Activated CD8-positive, alpha-beta memory T cell treated with anti-CD3 and anti-CD28 coated beads, Interleukin-2, amount 50 U/mL, for 48 hours (primary cell): ENCODE results near the gene CASP2.

ENCODE experiments used
- DNase-seq: peaks from one replicate; pipeline ENCODE4 v3.0.0-alpha.2; 2020

Gene CASP2

DNA sequence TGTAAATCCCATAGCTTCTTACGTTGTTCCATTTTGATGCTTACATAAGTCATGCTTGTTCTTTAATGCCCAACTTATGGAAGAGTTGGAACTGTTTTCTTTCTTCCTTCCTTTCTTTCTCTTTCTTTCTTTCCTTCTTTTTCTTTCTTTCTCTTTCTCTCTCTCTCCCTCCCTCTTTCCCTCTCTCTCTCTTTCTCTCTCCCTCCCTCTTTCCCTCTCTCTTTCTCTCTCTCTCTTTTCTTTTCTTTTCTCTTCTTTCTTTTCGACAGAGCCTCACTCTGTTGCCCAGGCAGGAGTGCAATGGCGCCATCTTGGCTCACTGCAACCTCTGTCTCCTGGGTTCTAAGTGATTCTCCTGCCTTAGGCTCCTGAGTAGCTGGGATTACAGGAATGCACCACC, 55.4 kb downstream of the CASP2 start:
- no peak for DNase-seq

DNA sequence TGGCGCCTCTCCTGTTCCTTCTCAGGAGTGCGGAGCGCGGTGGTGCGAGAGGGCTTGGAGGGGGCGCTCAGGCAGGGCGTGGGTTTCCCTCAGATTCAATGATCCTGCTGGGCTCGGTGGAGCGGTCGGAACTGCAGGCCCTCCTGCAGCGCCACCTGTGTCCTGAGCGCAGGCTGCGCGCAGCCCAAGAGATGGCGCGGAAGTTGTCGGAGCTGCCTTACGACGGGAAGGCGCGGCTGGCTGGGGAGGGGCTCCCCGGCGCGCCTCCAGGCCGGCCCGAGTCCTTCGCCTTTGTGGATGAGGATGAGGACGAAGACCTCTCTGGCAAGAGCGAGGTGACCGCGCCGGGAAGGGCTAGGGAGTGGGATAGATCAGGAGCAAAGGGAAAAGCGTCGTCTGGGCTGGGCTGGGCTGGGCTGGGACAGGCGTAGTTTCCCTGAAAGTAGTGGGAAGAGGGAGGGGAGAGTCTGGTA, 57.3 kb downstream of the CASP2 start:
- peak; percentile 84 for DNase-seq

DNA sequence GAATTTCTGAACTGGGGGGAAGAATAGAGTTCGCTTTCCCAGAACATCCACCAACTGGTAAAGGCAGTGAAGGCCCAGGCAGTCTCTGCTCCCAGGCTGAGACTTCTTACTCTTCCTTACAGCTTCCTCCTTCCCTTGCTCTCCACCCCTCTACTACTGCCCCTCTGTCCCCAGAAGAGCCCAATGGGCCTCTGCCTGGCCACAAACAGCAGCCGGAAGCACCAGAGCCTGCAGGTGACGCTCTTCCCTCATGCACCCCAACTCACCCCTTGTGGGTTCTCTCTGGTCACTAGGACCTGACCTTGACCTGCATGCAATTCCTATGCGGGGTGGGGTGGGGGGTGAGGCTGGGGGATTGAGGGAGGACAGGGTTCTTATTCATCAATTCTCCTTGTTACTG, 57.9 kb downstream of the CASP2 start:
- no peak for DNase-seq

DNA sequence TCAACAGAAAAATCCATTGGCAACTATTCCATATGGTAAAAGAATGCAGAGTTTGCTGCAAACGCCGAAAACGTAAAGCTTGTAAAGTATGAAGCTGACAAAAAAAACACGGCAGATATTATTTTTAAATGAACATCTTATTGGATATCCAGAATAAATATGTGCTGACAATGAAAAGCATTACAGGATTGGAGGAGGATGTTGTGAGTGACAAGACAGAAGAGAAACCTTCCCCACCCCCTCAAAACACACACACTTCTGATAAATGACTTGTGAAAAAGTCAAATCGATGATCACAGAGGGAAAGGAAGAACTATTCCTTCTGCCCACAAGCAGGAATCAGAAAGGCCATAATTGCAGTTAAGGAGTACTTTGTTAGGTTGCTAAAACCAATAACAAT, 59.8 kb downstream of the CASP2 start:
- no peak for DNase-seq

DNA sequence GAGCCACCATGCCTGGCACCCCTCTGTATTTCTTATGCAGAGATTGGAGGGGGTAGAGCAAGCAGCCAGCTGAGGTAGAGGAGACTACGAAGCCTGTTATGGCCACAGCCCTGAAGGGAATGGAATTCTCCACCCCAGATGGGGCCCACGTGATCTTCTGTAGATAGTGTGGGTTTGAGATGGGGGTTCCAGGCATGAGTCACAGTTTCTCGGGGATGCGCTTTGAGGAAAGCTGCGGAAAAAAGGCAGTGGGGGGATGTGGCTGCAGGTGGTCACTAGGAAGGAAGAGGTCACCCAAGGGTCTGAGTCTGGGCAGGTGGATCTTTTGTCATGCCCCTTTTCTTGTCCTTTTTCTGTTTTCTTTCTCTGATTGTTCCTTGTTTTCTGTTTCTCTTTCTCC, 62.9 kb downstream of the CASP2 start:
- no peak for DNase-seq

DNA sequence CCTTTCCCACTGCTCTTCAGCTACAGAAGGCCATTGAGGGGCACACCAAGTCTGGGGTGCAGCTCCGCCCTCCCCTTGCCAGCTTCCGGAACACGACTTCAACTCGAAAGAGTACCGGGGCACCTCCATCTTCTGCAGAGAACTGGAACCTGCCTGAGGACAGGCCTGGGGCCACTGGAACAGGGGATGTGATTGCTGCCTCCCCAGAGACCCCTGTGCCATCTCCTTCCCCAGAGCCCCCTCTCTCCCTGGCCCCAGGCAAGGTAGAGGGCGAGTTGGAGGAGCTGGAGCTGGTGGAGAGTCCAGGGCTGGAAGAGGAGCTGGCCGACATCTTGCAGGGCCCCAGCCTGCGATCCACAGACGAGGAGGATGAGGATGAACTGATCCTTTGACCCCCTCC, 63.4 kb downstream of the CASP2 start:
- DNase-seq, result no peak

DNA sequence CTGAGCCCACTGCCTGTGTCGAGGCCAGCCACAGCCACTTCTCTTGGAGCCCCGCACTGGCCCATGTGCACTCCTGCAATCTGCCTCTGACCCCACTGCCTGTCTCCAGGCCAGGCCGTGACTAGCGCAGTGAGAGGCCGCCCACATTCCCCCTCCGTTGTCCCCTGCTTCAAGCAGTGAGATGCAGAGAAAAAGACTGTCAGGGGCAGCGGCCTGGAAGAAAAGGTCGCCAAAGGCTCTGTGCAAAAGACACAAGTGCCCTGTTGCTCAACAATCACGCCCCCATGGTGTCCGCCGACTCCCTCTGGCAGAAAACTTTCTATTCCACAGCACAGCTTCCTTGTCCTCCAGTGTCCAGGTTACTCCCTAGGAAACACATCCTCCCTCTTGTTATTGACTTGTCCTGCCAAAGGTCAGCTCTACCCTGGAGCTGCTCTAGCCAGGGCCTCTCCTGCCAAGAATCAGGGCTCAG, 64.4 kb downstream of the CASP2 start:
- DNase-seq, result no peak

DNA sequence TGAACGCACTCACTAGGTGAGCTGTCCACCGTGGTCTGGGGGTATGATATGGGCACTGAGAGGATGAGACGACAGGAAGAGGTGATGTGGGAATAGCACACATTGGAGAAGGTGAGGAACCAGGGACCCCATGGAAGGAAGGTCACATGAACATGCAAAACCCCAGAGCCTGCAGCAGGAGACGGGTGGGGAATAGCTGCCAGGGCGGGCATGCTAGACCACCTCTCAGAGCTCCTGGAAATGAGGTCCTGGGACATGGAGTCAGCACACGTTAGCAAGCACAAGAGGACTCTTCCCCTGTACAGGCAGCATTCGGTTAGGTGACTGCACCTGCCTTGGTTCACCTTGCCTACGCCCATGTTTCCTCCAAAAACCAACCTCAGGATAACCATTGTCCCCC, 66.2 kb downstream of the CASP2 start:
- no peak for DNase-seq

DNA sequence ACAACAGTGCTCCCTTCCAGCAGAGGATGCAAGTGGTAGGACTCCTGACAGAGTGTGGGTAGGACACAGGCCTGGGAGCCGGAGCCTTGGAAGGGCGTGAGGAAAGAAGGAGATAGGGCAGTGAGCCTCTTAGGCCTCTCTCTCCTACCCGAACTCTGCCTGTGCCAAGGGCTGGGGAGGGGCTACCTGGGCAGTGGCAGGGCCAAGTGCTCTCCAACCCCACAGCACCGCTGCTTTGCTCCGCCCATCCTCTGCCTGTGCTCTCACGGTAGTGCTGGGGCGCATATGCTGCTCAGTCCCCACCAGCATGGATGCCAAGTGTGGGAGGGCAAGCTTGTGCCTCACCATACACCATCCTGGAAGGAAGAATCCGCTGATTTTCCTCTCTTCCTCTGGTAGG, 66.8 kb downstream of the CASP2 start:
- DNase-seq, result no peak

DNA sequence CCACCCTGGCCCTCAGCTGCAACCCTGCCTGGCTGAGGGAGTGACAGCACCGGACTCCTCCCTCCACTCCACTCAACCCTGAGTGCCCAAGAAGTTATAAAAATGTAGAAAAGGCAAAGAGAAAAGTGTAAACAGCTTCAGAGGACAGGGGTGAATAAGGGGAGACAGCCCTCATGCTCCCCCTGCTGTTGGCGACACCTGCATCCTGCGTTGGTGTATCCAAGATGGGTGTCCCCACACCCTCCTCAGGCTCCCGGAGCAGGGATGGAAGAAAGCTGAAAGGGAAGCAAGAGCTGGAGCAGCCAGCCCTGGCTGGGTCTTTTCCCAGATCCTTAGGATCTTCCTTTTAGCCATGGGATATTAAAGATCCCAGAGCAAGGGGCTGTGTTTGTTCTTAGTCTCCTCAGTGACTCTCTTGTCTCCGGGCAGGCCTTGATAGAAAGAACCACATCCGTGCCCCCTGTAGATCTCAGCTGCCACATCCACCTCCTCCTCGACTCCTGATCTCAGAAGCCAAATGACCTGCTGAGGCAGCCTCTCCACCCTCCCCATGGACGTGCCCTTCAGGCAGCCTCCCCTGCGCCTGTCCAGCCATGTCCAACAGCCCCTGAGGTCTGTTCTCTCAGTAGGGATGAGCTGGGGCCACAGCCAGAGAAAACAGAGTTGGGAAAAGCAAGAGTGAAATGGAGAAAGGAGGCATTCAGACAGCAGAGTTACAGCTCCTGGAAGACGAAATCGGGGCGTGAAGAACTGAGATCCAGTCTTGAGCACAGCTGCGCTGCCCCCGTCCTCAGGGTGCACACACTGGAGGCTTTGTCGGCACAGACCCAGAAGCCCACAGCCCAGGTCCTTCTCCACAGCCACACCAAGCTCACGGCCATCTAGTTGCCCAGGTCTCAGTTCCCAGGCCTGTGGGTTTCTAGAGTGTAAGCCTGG, 67.6 kb downstream of the CASP2 start:
- DNase-seq, result no peak

DNA sequence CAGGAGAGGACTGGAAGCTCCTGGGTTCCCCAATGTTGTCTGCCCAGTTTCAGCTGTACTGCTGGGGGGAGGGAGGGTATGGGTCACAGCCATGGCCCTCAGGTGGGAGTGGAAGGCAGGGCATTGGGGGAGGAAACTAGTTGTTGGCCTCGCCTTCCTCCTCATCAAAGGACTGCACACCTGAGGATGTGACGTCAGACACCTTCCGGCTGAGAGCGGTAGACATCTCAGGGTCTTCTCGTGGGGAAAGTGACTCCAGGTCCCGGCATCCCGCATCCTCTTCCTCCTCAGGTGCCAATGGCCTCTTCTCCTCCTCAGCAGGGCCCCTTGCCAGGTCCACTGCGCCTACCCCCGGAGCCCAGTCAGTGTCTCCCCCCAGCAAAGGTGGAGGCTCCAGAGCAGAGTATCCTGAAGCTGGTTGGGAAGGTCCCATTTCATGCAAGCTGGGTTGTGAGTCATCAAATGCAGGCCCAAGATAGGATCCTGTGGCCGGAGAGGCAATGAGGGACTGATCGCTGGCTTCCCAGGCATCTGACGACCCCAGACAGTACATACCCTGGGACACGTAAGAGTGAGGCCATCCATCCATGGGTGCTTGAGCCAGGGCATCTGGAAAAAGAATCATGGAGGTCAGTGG, 68.4 kb downstream of the CASP2 start:
- DNase-seq, result no peak
